Measurements from ENCODE around the gene MRC2.

The MRC2 gene

DNA sequence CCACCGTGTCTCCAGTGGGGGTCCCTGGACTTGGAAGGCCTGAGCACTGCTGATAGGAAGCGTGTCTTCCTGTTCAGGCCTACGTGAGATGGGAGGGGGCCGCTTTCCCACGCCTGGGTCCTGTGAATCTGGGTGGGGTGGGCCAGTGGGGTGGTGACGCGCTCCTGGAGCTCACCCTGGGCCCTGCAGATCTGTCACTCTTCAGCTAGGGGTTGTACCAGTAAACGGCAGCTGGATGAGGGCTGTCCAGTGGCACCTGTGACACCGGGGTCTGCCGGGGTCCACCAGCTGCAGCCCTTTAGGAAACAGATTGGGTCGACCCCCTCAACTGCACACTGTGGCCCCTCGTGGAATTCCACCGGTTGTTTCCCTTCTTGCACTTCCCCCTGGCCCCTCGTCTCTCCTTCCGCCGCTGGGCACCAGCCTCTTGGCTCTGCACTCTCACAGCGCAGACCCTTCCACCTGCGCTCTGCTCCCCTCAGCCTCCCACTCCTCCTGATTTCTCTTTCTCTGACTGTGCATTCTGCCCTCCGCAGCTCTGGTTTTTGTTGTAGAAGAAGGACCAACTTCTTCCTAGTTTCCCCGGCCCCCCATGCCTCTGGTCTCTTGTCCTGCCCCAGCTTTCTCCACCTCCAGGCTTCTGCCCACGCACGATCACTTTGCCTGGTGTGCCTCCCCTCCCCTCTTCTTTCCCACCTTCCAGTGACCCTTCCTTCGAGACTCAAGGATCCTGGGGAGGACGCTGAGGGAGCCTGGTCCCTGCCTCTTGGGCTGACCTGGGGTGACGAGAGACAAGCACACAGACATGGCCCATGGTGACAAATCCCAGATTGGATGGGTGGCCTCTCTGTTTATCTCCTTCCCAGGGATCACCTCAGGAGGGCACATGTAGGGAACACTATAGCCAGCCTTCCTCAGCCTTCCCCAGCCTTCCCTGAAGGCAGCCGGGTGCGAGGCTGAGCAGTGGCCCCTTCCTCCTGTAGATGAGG, 4.8 kb downstream of the MRC2 start:
- DNase-seq, result no peak

DNA sequence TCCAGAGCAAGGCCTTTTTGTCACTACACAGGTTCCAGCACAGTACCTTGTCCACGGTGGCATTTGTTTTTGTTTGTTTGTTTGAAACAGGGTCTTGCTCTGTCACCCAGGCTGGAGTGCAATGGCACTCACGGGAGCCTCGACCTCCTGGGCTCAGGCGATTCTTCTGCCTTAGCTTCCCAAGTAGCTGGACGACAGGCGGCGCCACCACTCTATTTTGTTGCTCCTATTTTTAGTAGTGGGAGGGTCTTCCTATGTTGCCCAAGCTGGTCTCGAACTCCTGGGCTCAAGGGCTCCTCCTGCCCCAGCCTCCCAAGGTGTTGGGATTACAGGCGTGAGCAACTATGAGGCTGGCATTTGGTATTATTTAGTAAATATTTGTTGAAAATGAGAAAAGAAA, 10.3 kb downstream of the MRC2 start:
- no peak for DNase-seq

GRCh38 chr17:62641153-62641552, 13.7 kb downstream of the MRC2 start:
- no peak for DNase-seq

DNA sequence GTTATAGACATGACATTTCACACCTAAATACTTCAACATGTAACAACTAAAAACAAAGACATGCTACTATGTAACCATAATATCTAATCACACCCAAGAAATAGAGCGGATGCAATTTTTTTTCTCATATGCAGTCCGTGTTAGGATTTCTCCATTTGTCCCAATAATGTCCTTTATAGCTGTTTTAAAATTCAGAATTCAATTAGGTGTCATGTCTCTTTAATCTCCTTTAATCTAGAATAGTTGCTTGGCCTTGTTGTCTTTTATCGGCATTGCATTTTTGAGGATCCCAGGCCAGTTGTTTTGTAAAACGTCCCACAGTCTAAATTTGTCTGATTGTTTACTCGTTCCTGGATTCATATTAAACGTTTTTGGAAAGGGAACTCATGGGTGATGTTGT, 14.5 kb downstream of the MRC2 start:
- DNase-seq, result no peak

- DNase-seq, result no peak
These were observed 16.0 kb downstream of the MRC2 start for GRCh38 chr17:62643496-62643895.

- DNase-seq, result no peak
These were observed 17.2 kb downstream of the MRC2 start for GRCh38 chr17:62644487-62645173.

DNA sequence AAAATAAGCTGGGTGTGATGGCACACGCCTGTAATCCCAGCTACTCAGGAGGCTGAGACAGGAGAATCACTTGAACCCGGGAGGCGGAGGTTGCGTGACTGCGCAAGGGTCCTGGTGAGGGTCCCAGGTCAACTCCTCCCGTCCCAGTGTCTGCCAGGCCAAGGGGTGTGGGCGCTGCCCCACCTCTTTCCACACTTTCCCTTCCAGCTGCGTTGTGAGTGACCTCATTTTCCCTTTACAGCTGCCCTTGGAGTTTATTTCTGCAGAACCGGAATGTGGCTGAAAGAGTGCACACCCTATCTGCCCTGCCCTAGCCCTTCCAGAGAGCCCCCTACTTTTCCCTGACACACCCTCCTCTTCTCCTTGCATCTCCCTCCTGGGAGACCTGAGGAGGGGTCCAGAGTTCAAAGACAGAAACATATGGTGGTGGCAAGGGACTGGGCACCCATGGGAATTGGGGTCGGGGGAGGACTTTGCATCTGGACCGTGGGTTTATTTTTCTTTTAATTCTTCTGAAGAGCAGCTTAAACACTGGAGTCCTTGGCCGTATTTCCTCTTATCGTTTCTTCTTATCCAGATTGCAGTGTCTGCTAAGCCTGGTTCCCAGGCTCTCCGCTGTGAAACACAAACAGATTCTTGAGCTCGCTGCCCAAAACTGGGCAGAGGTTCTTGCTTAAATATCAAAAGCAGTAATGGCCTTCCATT, 20.9 kb downstream of the MRC2 start:
- DNase-seq, result no peak

DNA sequence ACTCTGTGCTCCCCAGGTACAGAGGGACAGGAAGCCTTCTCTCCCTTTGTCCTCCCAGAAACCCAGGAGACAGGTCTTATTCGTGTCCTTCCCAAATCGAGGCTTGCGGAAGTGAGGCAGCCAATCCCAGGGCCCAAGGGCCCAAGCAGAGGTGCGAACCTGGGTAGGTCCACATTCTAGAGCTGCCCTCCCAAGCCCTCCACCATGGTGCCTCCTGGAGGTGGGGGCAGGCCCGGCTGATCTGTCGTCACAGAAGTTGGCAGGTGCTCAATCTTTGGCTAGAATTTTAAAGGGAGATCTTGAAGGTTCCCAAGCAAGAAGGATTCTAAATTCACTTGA, 21.5 kb downstream of the MRC2 start:
- no peak for DNase-seq

DNA sequence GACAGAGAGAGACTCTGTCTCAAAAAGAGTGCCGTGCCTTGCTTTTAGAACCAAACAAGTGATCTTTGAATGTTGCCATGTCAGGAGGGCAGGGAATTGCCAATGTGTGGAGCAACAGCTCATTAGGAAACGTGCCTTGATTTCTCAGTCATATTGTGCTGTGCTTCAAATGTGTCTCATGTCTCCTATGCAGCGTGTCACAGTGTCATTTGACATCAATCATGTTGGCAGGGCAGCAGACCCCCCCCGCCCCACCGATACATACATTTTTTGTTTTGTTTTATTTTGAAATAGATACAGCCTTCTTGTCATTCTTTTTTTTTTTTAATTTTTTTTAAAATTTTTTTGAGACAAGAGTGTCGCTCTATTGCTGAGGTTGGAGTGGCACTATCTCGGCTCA, 22.1 kb downstream of the MRC2 start:
- no peak for DNase-seq

GRCh38 chr17:62650587-62650986, 23.1 kb downstream of the MRC2 start:
- DNase-seq, result no peak

DNA sequence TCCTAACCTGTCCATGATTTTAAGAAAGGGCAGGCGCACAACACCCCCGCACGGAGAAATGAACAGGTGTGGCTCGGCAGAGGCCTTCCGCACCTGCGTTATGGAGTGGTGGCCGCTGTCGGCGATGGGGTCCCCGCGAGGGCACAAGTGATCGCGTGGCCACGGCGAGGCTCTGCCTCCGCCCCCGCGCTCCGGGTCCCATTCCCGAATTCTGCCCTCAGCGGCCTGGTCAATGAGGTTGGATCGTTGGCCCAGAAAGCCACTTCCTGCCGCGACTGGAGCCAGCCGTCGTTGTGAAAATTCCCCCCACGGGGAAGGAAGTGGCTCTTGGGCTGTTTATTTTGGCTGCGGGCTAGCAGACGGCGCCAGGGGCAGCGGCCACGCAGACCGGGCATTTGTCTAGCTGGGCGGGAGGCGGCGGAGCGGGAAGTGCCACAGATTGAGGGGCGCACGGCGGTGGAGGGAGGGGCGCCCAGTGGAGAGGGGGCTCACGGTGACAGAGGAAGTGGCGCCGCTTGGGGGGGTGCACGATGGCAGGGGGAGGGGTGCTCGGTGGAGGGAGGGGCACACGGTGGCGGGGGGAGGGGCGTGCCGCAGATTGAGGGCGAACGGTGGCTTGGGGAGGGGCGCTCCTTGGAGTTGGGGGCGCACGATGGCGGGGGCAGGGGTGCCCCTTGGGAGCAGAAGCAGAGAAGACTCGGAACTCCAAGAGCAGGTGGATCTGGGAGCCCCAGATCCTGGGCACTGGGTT, 25.0 kb downstream of the MRC2 start:
- peak; percentile 39 for DNase-seq

DNA sequence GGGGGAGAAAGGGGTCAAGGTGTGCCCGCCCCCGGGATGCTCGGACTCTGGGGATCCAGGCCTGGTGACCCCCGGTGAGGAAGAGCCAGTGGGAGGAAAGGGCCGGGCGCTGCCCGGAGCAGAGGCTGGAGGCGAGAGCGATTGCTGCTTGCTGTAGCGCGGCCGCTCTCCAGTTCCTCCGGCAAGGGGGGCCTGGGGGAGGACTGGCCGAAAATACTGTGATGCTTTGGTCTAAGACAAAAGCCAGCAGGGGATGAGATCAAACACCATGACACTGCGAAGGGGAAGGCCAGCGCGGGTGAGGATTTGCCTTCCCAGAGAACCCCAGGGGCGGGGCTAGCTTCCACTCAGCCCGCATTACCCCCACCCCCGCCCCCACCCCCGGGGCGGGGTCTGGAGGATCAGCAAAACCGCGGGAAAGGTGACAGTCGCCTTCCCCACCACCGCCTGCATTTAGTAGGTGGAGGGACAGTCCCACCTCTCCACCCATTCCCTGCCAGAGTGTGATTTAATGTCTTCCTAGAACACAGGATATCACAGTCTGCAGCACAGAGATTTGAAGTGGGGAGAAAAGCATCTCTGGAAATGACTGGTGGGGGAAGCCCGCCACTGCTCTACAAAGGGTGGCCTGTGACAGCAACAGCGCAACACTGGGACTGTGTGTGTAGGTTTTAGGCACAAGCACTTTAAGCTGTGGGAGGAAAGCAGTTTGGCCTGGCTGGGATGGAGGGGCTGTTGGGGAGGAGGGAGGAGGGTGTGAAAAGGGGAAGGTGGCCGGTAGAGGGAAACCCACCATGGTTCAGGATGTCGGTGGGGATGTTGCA, 25.7 kb downstream of the MRC2 start:
- DNase-seq, result peak; percentile 79

- no peak for DNase-seq
These were observed 26.6 kb downstream of the MRC2 start for GRCh38 chr17:62653826-62654761.

DNA sequence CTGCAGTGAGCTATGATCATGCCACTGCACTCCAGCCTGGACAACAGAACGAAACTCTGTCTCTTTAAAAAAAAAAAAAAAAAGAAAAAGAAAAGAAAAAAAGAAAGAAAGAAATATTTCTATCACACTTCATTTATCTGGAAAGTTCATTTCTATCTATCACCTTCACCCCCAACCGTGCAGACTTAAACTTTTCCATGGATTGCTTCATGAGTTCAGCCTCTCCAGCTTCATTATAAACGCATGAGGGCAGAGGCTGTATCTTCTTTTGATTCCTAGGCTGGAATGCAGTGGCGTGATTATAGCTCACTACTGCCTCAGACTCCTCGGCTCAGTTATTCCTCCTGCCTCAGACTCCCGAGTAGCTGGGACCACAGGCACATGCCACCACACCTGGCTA, 28.2 kb downstream of the MRC2 start:
- no peak for DNase-seq

DNA sequence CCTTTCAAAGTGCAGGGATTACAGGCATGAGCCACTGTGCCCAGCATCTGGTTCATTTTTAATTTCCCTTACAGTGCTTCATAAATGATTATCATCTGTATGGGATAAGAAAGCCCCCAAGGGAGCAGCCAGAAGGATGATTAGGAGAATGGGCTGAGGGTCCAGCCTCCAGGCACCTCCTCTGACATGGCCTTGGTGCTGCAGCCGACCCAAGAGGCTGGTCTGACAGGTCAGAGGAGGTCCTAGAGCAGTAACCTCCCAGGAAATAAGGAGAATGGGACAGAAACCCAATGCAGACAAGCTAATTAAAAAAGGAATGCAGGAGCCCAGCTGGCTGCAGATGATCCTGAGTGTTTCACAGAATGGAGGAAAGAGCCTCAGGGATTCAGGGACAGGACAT, 29.0 kb downstream of the MRC2 start:
- DNase-seq, result no peak

DNA sequence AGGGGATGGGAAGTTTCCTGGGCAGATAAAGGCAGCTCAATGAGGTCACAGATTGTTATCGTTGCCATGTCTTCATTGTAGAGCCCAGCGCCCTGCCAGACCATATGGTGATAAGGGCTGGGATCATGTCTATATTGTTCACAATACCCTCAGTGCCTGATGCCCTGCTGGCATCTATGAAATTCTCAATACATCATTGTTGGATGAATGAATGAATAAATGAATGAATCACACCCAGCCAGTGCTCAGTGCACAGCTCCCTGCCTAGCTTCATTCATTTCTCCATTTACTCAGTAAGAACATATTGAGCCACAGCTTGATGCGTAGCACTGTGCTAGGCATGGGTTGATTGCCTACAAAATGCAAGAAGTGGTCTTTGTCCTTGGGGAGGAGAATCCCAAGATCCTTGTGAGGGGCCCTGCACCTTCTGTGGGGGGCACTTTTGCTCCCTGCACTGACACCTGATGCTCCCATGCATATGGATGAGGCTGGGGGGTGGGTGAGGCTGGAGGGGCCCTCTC, 29.7 kb downstream of the MRC2 start:
- DNase-seq, result no peak

DNA sequence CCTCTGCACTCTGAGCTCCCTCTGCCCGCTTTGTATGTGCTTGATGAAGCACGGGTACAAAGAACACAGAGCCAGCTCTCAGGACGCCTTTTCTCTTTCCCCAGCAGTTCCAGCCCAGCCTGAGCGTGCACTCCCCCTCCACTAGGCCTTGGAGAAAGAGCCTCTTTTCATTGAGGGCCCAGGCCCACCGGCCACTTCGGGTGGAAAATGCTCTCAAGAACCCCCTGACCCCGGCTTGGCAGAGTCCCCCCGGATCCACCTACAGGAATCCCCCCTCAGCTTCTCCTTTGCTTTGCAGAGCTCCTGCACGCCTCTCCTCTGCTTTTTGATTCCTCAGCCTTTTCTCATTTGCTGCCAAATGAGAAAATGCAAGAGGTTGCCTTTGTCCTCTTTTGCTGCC, 30.2 kb downstream of the MRC2 start:
- DNase-seq, result no peak

GRCh38 chr17:62658136-62658920, 30.9 kb downstream of the MRC2 start:
- DNase-seq, result no peak

DNA sequence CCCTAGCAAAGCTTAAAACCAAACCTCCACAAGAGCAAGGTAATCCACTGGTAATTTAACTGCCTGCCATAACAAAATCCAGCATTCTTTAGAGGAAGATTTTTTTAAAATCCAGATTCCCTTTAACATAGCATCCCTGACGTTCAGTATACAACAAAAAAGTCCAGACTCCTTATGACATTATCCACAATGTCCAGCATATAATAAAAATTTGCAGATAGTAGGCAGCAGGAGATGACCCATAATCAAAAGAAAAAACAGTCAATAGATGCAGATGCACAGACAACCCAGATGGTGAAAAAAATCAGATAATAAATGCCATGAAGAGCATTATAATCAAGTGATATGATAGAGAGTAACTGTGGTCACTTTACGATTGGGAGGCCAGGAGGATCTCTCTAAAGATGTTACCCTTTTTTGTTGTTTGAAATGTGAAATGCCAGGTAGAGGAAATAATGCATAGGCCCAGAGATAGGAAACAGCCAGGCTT, 33.2 kb downstream of the MRC2 start:
- DNase-seq, result no peak

GRCh38 chr17:62661337-62661736, 33.9 kb downstream of the MRC2 start:
- DNase-seq, result no peak
